Fibroblast of skin of left quadriceps (primary cell): ENCODE data around the gene DNAAF9.
A peak's percentile ranks its signal among the peaks of the same experiment; 100 is the strongest.

Experiments used
- DNase-seq, 2 experiments: peaks; one replicate each; pipeline ENCODE4 v3.0.0-alpha.2; 2013; ENCODE audit warnings: low read depth in 2 of 2

The DNAAF9 gene

GRCh38 chr20:3410464-3410863 is 3.0 kb upstream of the DNAAF9 start:
- no peak for DNase-seq

- DNase-seq: no peak
Measured at GRCh38 chr20:3409417-3409816, 1.9 kb upstream of the DNAAF9 start.

DNA sequence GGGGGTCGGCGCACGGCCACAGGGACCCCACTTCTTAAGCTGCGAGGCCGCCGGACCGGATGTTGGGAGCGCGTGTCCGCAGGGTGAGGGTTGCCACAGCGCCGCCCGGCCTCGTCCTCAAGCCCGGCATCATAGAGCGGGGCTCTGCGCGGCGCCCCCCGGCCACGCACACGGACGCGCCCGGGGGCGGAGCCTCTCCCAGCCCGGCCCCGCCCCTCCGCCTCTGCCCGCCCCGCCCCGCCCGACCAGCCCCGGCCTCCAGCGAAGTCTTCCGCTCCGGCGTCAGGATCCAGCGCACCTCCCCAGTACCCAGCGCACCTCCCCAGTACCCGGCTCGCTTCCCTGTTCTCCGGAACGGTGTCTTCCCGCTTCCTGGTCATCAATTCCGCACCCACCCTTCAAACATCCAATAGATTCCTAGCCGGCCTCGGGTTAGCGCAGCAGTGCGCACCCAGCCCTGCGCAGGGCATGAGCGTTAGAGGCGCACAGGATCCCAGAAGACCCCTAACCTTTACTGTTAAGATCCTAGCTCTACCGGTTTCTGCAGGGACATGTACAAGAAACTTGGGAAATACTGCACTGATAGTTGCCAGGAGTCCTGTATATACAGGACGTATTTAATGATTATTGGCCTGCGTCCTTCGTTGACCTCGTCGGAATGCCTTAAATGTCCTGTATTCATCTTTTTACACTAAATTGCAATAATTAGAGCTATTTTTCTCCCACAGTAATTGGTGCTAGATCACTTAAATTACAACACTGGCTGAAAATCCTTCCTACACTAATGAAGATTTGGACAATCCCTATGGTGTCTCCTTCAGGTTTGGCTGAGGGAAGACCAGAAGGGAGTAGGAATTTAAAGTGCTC is 535 bp upstream of the DNAAF9 start:
- peak; percentile 46 to 52 for DNase-seq

GRCh38 chr20:3406481-3407039 is 909 bp downstream of the DNAAF9 start:
- DNase-seq: no peak

DNA sequence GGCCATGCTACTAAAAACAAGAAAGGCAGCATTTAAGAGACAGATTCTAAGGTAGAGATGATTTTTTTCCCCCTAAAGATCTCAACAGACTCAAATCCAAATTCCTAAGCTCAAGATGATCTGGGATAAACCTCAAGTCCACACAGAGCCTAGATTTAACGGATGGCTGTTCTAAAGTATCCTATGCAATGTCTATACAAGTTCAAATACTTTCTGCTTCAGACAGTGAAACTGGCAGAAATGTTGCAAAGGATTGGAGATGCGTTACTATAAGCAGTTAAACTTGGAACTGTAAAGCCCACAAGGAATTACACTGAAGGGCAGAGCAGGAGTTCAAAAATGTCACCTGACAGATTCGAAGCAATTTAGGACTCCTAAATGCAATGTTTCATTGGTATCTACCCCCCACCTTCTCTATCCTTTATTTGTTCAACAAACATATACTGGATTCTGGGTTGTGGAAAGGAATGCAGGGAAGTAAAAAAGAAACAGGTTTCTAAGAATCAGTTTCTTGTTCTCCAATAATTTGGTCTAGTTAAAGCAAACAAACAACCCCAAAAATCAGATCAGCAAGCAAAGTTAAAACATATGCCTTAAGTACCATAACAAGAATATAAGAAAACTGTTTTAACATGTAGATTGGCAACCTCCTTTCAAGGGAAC is 1.6 kb downstream of the DNAAF9 start:
- no peak for DNase-seq

DNA sequence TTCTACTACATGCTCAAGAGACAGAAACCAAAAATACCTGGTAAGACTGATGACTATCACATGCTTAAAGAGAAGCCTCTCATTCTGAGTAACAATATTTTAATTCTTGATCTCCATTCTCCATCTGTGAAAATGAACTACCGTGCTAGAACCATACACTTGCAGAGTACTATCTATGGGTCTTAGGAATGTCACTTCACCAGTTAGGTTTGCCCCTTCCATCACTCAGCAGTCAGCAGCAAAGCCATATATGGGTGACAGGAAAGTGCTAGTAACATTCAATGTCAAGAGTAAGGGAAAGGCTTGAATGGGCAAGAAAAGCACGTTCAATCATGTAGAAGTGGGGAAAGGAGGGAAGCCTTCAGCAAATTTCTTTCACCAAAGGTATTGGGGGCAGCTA is 2.3 kb downstream of the DNAAF9 start:
- DNase-seq: no peak

DNA sequence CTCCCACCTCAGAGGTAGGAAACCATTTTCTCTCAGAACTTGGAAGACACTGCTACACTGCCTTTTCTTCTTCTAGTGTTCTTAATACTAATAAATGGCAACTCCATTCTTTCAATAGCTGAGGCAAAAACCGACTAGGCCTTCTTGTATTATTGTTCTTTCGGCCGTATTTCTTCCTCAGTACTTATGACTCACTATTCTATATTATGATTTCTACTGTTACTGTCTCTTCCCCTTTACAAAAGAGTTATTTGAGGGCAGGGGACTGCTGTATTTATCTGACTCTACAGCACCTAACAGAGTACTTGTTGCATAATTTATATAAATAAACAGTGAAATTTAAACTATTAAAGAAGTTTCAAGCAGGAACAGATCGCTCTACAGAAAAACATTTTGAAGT is 3.1 kb downstream of the DNAAF9 start:
- no peak for DNase-seq

DNA sequence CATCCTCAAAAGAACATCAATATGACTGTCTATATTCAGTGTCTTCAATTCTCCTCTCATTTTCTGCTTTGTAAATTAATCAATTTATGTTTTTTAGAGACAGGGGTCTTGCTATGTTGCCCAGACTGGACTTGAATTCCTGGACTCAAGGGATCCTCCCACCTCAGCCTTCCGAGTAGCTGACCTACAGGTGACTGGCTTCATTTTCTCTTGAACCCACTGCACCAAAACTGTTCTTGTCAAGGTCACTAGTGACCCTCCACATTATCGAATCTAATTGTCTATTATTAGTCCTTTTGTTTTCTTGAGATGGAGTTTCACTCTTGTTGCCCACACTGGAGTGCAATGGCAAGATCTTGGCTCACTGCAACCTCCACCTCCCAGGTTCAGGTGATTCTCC is 3.7 kb downstream of the DNAAF9 start:
- DNase-seq: no peak

- no peak for DNase-seq
Measured at GRCh38 chr20:3402453-3402852, 5.0 kb downstream of the DNAAF9 start.

GRCh38 chr20:3400260-3401155 is 7.0 kb downstream of the DNAAF9 start:
- DNase-seq: no peak

GRCh38 chr20:3398681-3399252 is 8.7 kb downstream of the DNAAF9 start:
- no peak for DNase-seq

DNA sequence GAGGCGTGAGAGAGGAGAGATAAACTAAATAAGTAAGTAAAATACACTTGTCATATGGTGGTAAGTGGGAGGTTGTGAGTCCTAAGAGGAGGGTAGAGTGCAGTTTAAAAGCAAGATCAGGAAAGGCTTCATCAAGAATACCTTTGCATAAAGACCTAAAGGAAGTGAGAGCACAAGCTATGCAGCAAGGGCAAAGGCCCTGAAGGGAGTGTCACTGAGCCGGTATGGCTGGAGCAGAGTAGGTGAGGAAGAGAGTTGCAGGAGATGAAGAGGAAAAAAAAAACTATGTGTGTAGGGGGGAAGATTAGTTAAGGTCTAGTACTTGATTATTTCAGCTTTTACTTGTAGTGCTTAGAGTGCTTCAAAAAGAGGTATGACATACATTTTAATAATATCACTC is 11.0 kb downstream of the DNAAF9 start:
- DNase-seq: no peak

- DNase-seq: no peak
Measured at GRCh38 chr20:3392756-3393155, 14.7 kb downstream of the DNAAF9 start.

- no peak for DNase-seq
Measured at GRCh38 chr20:3390759-3391425, 16.6 kb downstream of the DNAAF9 start.

- DNase-seq: no peak
Measured at GRCh38 chr20:3383878-3384495, 23.5 kb downstream of the DNAAF9 start.

DNA sequence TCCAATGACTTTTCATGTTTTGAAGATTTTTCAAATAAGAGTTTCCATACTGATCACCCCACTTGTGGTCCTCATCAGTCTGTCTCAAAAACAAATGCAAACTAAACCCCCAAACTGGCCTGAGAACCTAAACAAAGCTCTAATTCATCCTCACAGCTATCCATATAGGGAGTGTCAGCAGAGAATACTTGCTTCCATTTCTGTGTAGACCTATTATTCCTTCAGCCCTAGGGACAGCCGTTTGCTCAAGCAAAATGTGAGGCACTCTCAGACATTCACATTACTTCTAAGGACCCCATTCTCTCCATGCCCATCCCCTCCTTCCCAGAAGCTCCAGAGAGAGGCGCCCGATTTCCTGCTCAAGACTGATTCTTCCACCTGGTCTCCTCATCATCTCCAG is 24.6 kb downstream of the DNAAF9 start:
- DNase-seq: no peak

DNA sequence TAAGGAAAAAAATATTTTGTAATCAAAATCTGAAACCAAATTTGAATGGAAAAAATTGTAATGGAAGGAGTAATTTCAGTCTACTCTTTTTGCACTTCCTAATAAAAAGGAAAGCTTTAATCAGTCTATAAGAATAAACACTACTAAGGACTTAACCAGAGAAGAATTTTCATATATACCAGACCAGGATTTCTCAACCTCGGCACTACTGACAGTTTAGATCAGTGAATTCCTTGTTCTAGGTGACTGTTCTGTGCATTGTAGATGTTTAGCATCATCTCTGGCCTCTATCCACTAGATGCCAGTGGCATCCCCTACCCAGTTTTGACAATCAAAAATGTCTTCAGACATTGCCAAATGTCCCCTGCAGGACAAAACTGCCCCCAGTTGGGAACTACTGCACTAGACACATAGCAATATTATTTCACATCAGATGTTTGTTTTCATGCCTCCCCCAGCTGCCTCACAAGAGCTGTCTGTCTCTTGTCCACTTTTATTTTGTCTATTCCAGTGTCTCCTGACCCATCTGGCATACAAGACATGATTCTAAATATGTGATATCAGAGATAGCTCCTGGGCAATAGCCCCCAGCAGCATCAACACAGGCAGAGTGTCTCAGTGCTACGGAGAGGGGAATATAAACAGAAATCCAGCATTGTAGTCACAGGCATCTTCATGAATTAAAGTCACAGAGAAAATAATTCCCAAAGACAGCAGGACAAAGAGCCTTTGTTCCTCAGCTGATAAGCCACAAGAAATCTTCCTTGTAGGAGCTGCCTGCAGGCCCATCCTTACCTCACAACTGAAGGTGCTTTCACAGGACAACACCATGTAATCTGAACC is 27.0 kb downstream of the DNAAF9 start:
- DNase-seq: no peak

DNA sequence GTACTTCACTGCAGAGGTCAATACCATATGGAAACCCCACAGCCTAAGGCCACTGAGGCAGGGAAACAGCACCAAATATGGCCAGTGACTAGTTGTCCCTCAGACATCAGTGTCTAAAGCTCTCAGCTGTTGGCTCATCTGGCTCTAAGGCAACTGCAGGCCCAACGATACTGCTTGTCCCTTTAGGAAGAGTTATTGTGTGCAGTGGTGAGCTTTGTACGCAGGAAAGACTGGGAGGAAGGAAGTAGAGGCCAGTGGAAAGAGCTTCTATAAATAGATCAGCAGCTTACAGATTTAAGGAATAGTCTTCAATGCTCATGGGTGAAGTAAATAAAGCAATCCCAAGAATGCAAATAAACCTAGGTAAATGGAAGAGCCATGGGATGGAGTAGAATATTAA is 29.3 kb downstream of the DNAAF9 start:
- DNase-seq: no peak

- no peak for DNase-seq
Measured at GRCh38 chr20:3377644-3378043, 29.8 kb downstream of the DNAAF9 start.

- DNase-seq: peak; percentile 58
Measured at GRCh38 chr20:3374296-3374695, 33.2 kb downstream of the DNAAF9 start.
